SK-N-SH (cell line): ENCODE results near the gene KIF25.

Experiments
- CHD2 ChIP-seq: fragments of 150-350 bp; IDR thresholded peaks from 2 replicates; pipeline ENCODE4 v1.6.1; 2018; ENCODE audit warnings: low read length; ENCODE audit not compliant: partially characterized antibody
- ELF1 ChIP-seq: IDR thresholded peaks from 2 replicates; pipeline ENCODE4 v1.4.0; 2012
- EP300 ChIP-seq, 2 experiments: IDR thresholded peaks; 2 replicates each; pipeline versions ENCODE4 v1.4.0 to v1.6.1; 2012; ENCODE audit warnings: borderline replicate concordance in 1 of 2, low read depth in 1 of 2, low read length in 1 of 2
- MAX ChIP-seq: IDR thresholded peaks from 2 replicates; pipeline ENCODE4 v1.4.0; 2012; ENCODE audit warnings: low read depth
- MXI1 ChIP-seq: IDR thresholded peaks from 2 replicates; pipeline ENCODE4 v1.6.1; 2012; ENCODE audit warnings: mild to moderate bottlenecking, low read depth, low read length, improper control_type of control experiment
- POLR2AphosphoS5 ChIP-seq: IDR thresholded peaks from 2 replicates; pipeline ENCODE4 v1.6.1; 2012; ENCODE audit warnings: low read depth, low read length
- RAD21 ChIP-seq: IDR thresholded peaks from 2 replicates; pipeline ENCODE4 v1.6.1; 2012; ENCODE audit warnings: mild to moderate bottlenecking, low read length
- TAF1 ChIP-seq: IDR thresholded peaks from 2 replicates; pipeline ENCODE4 v1.6.1; 2012; ENCODE audit warnings: low read depth, mild to moderate bottlenecking, low read length, moderate library complexity, borderline replicate concordance
- TEAD4 ChIP-seq: IDR thresholded peaks from 2 replicates; pipeline ENCODE4 v1.4.0; 2012; ENCODE audit warnings: mild to moderate bottlenecking, borderline replicate concordance; ENCODE audit not compliant: insufficient read depth
- USF1 ChIP-seq: IDR thresholded peaks from 2 replicates; pipeline ENCODE4 v1.4.0; 2012; ENCODE audit warnings: low read depth, borderline replicate concordance
- YY1 ChIP-seq: IDR thresholded peaks from 2 replicates; pipeline ENCODE4 v1.4.0; 2012; ENCODE audit warnings: low read depth, mild to moderate bottlenecking
- TF ChIP-seq, protein P1 (sequence below): fragments of 150-350 bp; IDR thresholded peaks from 2 replicates; pipeline ENCODE4 v1.6.1; 2017; ENCODE audit warnings: antibody characterized with exemption, low read length, low read depth, borderline replicate concordance
- TF ChIP-seq, protein P2 (sequence below): fragments of 200-600 bp; sonication (generic); IDR thresholded peaks from 2 replicates; pipeline ENCODE4 v1.6.1; 2017; ENCODE audit warnings: antibody characterized with exemption, mild to moderate bottlenecking, moderate library complexity
- TF ChIP-seq, protein P3 (sequence below): IDR thresholded peaks from 2 replicates; pipeline ENCODE4 v1.6.1; 2012; ENCODE audit warnings: mild to moderate bottlenecking, low read depth, low read length, moderate library complexity

DNA sequence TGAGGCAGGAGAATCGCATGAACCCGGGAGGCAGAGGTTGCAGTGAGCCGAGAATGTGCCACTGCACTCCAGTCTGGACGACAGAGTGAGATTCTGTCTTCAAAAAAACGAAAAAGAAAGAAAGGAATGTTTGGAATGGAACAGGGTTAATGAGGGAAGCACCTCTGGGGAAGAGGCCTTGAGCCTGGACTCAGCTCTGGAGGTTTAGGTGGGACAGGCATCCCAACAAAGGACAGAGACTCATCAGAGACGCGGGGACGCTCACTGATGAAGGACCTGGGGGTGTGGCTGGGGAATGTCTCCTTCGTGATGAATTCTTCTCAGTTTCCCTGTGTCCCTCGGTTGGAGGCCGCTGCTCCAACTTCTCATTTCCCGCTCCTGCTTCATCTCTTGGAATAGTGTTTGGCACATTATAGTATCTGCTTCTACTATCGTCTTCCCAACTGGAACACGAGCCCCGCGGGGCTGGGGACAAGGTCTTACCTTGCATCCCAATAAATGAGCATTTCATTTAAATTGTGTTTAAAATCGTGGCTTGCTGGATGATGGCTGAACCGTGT is 27.6 kb downstream of the KIF25 start:
- TF ChIP-seq, protein P1, sequence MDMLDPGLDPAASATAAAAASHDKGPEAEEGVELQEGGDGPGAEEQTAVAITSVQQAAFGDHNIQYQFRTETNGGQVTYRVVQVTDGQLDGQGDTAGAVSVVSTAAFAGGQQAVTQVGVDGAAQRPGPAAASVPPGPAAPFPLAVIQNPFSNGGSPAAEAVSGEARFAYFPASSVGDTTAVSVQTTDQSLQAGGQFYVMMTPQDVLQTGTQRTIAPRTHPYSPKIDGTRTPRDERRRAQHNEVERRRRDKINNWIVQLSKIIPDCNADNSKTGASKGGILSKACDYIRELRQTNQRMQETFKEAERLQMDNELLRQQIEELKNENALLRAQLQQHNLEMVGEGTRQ: no peak
- TF ChIP-seq, protein P2, sequence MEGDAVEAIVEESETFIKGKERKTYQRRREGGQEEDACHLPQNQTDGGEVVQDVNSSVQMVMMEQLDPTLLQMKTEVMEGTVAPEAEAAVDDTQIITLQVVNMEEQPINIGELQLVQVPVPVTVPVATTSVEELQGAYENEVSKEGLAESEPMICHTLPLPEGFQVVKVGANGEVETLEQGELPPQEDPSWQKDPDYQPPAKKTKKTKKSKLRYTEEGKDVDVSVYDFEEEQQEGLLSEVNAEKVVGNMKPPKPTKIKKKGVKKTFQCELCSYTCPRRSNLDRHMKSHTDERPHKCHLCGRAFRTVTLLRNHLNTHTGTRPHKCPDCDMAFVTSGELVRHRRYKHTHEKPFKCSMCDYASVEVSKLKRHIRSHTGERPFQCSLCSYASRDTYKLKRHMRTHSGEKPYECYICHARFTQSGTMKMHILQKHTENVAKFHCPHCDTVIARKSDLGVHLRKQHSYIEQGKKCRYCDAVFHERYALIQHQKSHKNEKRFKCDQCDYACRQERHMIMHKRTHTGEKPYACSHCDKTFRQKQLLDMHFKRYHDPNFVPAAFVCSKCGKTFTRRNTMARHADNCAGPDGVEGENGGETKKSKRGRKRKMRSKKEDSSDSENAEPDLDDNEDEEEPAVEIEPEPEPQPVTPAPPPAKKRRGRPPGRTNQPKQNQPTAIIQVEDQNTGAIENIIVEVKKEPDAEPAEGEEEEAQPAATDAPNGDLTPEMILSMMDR: no peak
- TF ChIP-seq ELF1 (no peak), TAF1 (no peak), TEAD4 (no peak), EP300 (IDR thresholded peaks at IDR 0.05; ENCODE audit: borderline replicate concordance in 1 of 2, low read depth in 1 of 2, low read length in 1 of 2) (no peak), USF1 (no peak), CHD2 (no peak), RAD21 (no peak), YY1 (no peak), MAX (no peak), MXI1 (no peak), POLR2AphosphoS5 (no peak)
- TF ChIP-seq, protein P3, sequence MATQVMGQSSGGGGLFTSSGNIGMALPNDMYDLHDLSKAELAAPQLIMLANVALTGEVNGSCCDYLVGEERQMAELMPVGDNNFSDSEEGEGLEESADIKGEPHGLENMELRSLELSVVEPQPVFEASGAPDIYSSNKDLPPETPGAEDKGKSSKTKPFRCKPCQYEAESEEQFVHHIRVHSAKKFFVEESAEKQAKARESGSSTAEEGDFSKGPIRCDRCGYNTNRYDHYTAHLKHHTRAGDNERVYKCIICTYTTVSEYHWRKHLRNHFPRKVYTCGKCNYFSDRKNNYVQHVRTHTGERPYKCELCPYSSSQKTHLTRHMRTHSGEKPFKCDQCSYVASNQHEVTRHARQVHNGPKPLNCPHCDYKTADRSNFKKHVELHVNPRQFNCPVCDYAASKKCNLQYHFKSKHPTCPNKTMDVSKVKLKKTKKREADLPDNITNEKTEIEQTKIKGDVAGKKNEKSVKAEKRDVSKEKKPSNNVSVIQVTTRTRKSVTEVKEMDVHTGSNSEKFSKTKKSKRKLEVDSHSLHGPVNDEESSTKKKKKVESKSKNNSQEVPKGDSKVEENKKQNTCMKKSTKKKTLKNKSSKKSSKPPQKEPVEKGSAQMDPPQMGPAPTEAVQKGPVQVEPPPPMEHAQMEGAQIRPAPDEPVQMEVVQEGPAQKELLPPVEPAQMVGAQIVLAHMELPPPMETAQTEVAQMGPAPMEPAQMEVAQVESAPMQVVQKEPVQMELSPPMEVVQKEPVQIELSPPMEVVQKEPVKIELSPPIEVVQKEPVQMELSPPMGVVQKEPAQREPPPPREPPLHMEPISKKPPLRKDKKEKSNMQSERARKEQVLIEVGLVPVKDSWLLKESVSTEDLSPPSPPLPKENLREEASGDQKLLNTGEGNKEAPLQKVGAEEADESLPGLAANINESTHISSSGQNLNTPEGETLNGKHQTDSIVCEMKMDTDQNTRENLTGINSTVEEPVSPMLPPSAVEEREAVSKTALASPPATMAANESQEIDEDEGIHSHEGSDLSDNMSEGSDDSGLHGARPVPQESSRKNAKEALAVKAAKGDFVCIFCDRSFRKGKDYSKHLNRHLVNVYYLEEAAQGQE: no peak
